DOHH2 (cell line): ENCODE measurements around the gene EDEM3.

ENCODE experiments used
- H3F3A ChIP-seq: fragments of 200-600 bp; sonication (generic), shearing (Covaris generic); 2 replicates; pipeline ENCODE4 v1.6.0; 2016; ENCODE audit warnings: antibody characterized with exemption, mild to moderate bottlenecking; ENCODE audit not compliant: control insufficient read depth, insufficient read depth
- H3K27ac ChIP-seq: fragments of 200-600 bp; sonication (generic); 2 replicates; pipeline ENCODE4 v1.5.1; 2014; ENCODE audit warnings: low read depth, mild to moderate bottlenecking, low read length, moderate library complexity
- H3K27me3 ChIP-seq: fragments of 200-600 bp; sonication (generic); 2 replicates; pipeline ENCODE4 v1.6.1; 2014; ENCODE audit warnings: mild to moderate bottlenecking, low read length, mixed read lengths; ENCODE audit not compliant: control insufficient read depth
- H3K36me3 ChIP-seq: fragments of 200-600 bp; sonication (generic); 2 replicates; pipeline ENCODE4 v1.6.1; 2014; ENCODE audit warnings: mild to moderate bottlenecking, low read length, moderate library complexity, mixed read lengths; ENCODE audit not compliant: control insufficient read depth
- H3K4me1 ChIP-seq: fragments of 200-600 bp; sonication (generic); 2 replicates; pipeline ENCODE4 v1.6.1; 2014; ENCODE audit warnings: mild to moderate bottlenecking, low read length, mixed read lengths; ENCODE audit not compliant: control insufficient read depth
- H3K4me2 ChIP-seq: fragments of 200-600 bp; sonication (generic); 2 replicates; pipeline ENCODE4 v1.6.0; 2014; ENCODE audit warnings: mild to moderate bottlenecking, low read length, moderate library complexity
- H3K4me3 ChIP-seq: fragments of 200-600 bp; sonication (generic); 2 replicates; pipeline ENCODE4 v1.5.1; 2014; ENCODE audit warnings: mild to moderate bottlenecking, low read length, mixed read lengths
- H3K79me2 ChIP-seq: fragments of 200-600 bp; sonication (generic); 2 replicates; pipeline ENCODE4 v1.6.1; 2014; ENCODE audit warnings: mild to moderate bottlenecking, low read length, mixed read lengths; ENCODE audit not compliant: control insufficient read depth
- H3K9me2 ChIP-seq: fragments of 200-600 bp; sonication (generic); replicated peaks from 2 replicates; pipeline ENCODE4 v1.6.1; 2014; ENCODE audit warnings: mild to moderate bottlenecking, low read length, mixed read lengths; ENCODE audit not compliant: control insufficient read depth
- H3K9me3 ChIP-seq: fragments of 200-600 bp; sonication (generic); 2 replicates; pipeline ENCODE4 v1.6.1; 2014; ENCODE audit warnings: antibody characterized with exemption, low read length, mixed read lengths; ENCODE audit not compliant: control insufficient read depth, insufficient read depth
- H4K20me1 ChIP-seq: fragments of 200-600 bp; sonication (generic); 2 replicates; pipeline ENCODE4 v1.6.0; 2014; ENCODE audit warnings: low read depth, mild to moderate bottlenecking, antibody characterized with exemption, low read length, moderate library complexity; ENCODE audit not compliant: control insufficient read depth, insufficient read depth
- CTCF ChIP-seq: fragments of 200-600 bp; sonication (generic); IDR thresholded peaks from one replicate; pipeline ENCODE4 v1.5.1; 2014; ENCODE audit warnings: antibody characterized with exemption, mild to moderate bottlenecking, low read depth, low read length; ENCODE audit not compliant: poor library complexity, severe bottlenecking
- EZH2phosphoT487 ChIP-seq: fragments of 200-600 bp; sonication (generic); IDR thresholded peaks from 2 replicates; pipeline ENCODE4 v1.6.1; 2017; ENCODE audit warnings: borderline replicate concordance, mild to moderate bottlenecking, antibody characterized with exemption, low read length, moderate library complexity, mixed read lengths

The EDEM3 gene

GRCh38 chr1:184775329-184775728 lies 20.7 kb upstream of the EDEM3 start:
- Histone ChIP-seq H3K36me3 (no peaks in the 10 kb centered on the region), H3K9me3 (no peaks in the 10 kb centered on the region), H3K79me2 (no peaks in the 10 kb centered on the region), H3K27ac (no peak overlapping the region), H3K4me1 (no peaks in the 10 kb centered on the region; the same call in 1 of the 2 replicates), H3F3A (no peaks in the 10 kb centered on the region), H3K9me2 (no peaks in the 10 kb centered on the region), H3K4me3 (no peak overlapping the region), H3K4me2 (no peak overlapping the region), H3K27me3 (no peaks in the 10 kb centered on the region), H4K20me1 (no peaks in the 10 kb centered on the region)
- TF ChIP-seq EZH2phosphoT487 (no peak), CTCF (no peak)

GRCh38 chr1:184773762-184774320 lies 19.2 kb upstream of the EDEM3 start:
- no peaks in the 10 kb centered on the region for H3K36me3 ChIP-seq
- no peaks in the 10 kb centered on the region for H3K9me3 ChIP-seq
- no peaks in the 10 kb centered on the region for H3F3A ChIP-seq
- no peak overlapping the region for H3K4me2 ChIP-seq
- TF ChIP-seq CTCF: no peak
- no peak for TF ChIP-seq EZH2phosphoT487
- H3K79me2 ChIP-seq: no peaks in the 10 kb centered on the region
- H3K27ac ChIP-seq: no peak overlapping the region
- no peak overlapping the region for H3K4me3 ChIP-seq
- H3K4me1 ChIP-seq: no peaks in the 10 kb centered on the region; the same call in 1 of the 2 replicates
- no peaks in the 10 kb centered on the region for H3K9me2 ChIP-seq
- H4K20me1 ChIP-seq: no peaks in the 10 kb centered on the region
- no peaks in the 10 kb centered on the region for H3K27me3 ChIP-seq

- Histone ChIP-seq H3K4me3 (no peak overlapping the region), H3K27me3 (no peaks in the 10 kb centered on the region), H3F3A (no peaks in the 10 kb centered on the region), H3K4me2 (no peak overlapping the region), H4K20me1 (no peaks in the 10 kb centered on the region), H3K27ac (no peak overlapping the region), H3K36me3 (no peaks in the 10 kb centered on the region), H3K79me2 (no peaks in the 10 kb centered on the region), H3K9me3 (no peaks in the 10 kb centered on the region), H3K9me2 (no peaks in the 10 kb centered on the region), H3K4me1 (no peaks in the 10 kb centered on the region; the same call in 1 of the 2 replicates)
- TF ChIP-seq CTCF (no peak), EZH2phosphoT487 (no peak)
Measured at GRCh38 chr1:184771190-184771691, 16.6 kb upstream of the EDEM3 start.
